Inflammatory macrophage treated with lipopolysaccharide for 4 hours (primary cell): ENCODE measurements around the gene TRAF5.
"Not testable (repeated sequence)": the region's sequence is repeated elsewhere in the genome, so short reads cannot be mapped to it uniquely, and the experiment has no call there.

ENCODE experiments used
- DNase-seq: peaks from one replicate; pipeline ENCODE4 v3.0.0-alpha.2; 2020

The TRAF5 gene

GRCh38 chr1:211382182-211382713 is 55.6 kb downstream of the TRAF5 start:
- no peak for DNase-seq

- peak; percentile 95 for DNase-seq
Measured at GRCh38 chr1:211382714-211383480, 56.3 kb downstream of the TRAF5 start.

- DNase-seq: no peak
Measured at GRCh38 chr1:211384524-211384923, 57.9 kb downstream of the TRAF5 start.

GRCh38 chr1:211386921-211387320 is 60.3 kb downstream of the TRAF5 start:
- no peak for DNase-seq

- DNase-seq: not testable (repeated sequence)
Measured at GRCh38 chr1:211390829-211391228, 64.2 kb downstream of the TRAF5 start.

GRCh38 chr1:211393203-211393602 is 66.6 kb downstream of the TRAF5 start:
- DNase-seq: no peak

GRCh38 chr1:211398266-211398930 is 71.8 kb downstream of the TRAF5 start:
- not testable (repeated sequence) for DNase-seq

- not testable (repeated sequence) for DNase-seq
Measured at GRCh38 chr1:211399851-211400393, 73.3 kb downstream of the TRAF5 start.

GRCh38 chr1:211401751-211402150 is 75.1 kb downstream of the TRAF5 start:
- DNase-seq: not testable (repeated sequence)

GRCh38 chr1:211406086-211406485 is 79.5 kb downstream of the TRAF5 start:
- not testable (repeated sequence) for DNase-seq

- not testable (repeated sequence) for DNase-seq
Measured at GRCh38 chr1:211407749-211408148, 81.1 kb downstream of the TRAF5 start.

GRCh38 chr1:211411639-211412038 is 85.0 kb downstream of the TRAF5 start:
- DNase-seq: no peak

- DNase-seq: no peak
Measured at GRCh38 chr1:211415700-211416099, 89.1 kb downstream of the TRAF5 start.

GRCh38 chr1:211416246-211416627 is 89.6 kb downstream of the TRAF5 start:
- peak; percentile 1 for DNase-seq

- peak; percentile 2 for DNase-seq
Measured at GRCh38 chr1:211416628-211417323, 90.1 kb downstream of the TRAF5 start.

- no peak for DNase-seq
Measured at GRCh38 chr1:211420389-211420788, 93.8 kb downstream of the TRAF5 start.

GRCh38 chr1:211420845-211421454 is 94.3 kb downstream of the TRAF5 start:
- DNase-seq: no peak

- no peak for DNase-seq
Measured at GRCh38 chr1:211424018-211424417, 97.4 kb downstream of the TRAF5 start.
